Endothelial cell of umbilical vein (primary cell): ENCODE measurements around the gene GRK5. TPM values are rescaled to one million over a fixed set of nuclear protein-coding genes. Genes with fewer than 3 reads are reported as not detected.

ENCODE experiments used
- BruUV-seq: library from RNA; stranded (reverse); fragments of 400-500 nt; replicated peaks from 2 replicates; lab custom pipeline; 2021; lab: Mats Ljungman, UMichigan
- CTCF ChIA-PET: fragments of 300-600, 350-600 bp; sonication (Branson Sonifier 250); formaldehyde crosslinking; loops from one replicate; lab custom pipeline; 2021; ENCODE audit warnings: antibody characterized with exemption, inconsistent platforms; lab: Charles Lee
- POLR2A ChIA-PET: fragments of 300-600, 350-600 bp; sonication (Branson Sonifier 250); formaldehyde crosslinking; loops from one replicate; lab custom pipeline; 2021; ENCODE audit warnings: antibody characterized with exemption, inconsistent platforms; lab: Charles Lee
- DNase-seq: peaks from one replicate; pipeline ENCODE4 v3.0.0-alpha.2; 2011; ENCODE audit warnings: low read depth, low spot score
- FAIRE-seq: peaks from 2 replicates; lab custom pipeline; 2011; peaks lifted over from hg19 to GRCh38; lab: Jason Lieb, UNC
- H2AFZ ChIP-seq: 2 replicates; pipeline ENCODE4 v1.6.0; 2012; ENCODE audit warnings: low read depth, low read length, control low read depth, inconsistent platforms
- H3K27ac ChIP-seq: 2 replicates; pipeline ENCODE4 v1.5.1; 2011; ENCODE audit warnings: low read depth, mild to moderate bottlenecking, control low read depth, low read length, moderate library complexity; ENCODE audit not compliant: insufficient read depth
- H3K27me3 ChIP-seq, 2 experiments: 2 replicates each; pipeline versions ENCODE4 v1.6.0 to v1.6.1; 2011; ENCODE audit warnings: low read length in 2 of 2, mixed read lengths in 1 of 2; ENCODE audit not compliant: control insufficient read depth in 2 of 2, insufficient read depth in 2 of 2
- H3K36me3 ChIP-seq, 2 experiments: 2 replicates in 1 of 2; 3 replicates in 1 of 2; pipeline ENCODE4 v1.5.1; 2011; ENCODE audit warnings: low read length in 2 of 2, mild to moderate bottlenecking in 1 of 2, moderate library complexity in 1 of 2; ENCODE audit not compliant: control insufficient read depth in 2 of 2, insufficient read depth in 2 of 2; ENCODE audit errors: extremely low read depth in 1 of 2
- H3K4me1 ChIP-seq: 3 replicates; pipeline ENCODE4 v1.5.1; 2011; ENCODE audit warnings: mild to moderate bottlenecking, low read length; ENCODE audit not compliant: control insufficient read depth, insufficient read depth; ENCODE audit errors: extremely low read depth
- H3K4me2 ChIP-seq: 2 replicates; pipeline ENCODE4 v1.6.1; 2011; ENCODE audit warnings: low read length, control low read depth, mixed read lengths; ENCODE audit not compliant: insufficient read depth
- H3K4me3 ChIP-seq, 3 experiments: fragments of 200-600 bp in 1 of 3; sonication (generic), shearing (Covaris generic) in 1 of 3; replicated peaks in 1 of 3; 2 replicates each; pipeline ENCODE4 v1.5.1; 2011 to 2016; ENCODE audit warnings: control low read depth in 3 of 3, low read length in 3 of 3, mild to moderate bottlenecking in 2 of 3, inconsistent platforms in 1 of 3, low read depth in 1 of 3, moderate library complexity in 1 of 3; ENCODE audit not compliant: insufficient read depth in 1 of 3
- H3K79me2 ChIP-seq: 2 replicates; pipeline ENCODE4 v1.6.0; 2012; ENCODE audit warnings: low read length, inconsistent platforms; ENCODE audit not compliant: control insufficient read depth, insufficient read depth
- H3K9ac ChIP-seq: replicated peaks from 2 replicates; pipeline ENCODE3; 2011; ENCODE audit warnings: low read length, control low read depth; ENCODE audit not compliant: insufficient read depth; ENCODE audit errors: extremely low read depth
- H3K9me1 ChIP-seq: replicated peaks from 3 replicates; pipeline ENCODE4 v1.6.0; 2011; ENCODE audit warnings: mild to moderate bottlenecking, low read length; ENCODE audit not compliant: control insufficient read depth, insufficient read depth; ENCODE audit errors: extremely low read depth
- H3K9me3 ChIP-seq: replicated peaks from 2 replicates; pipeline ENCODE4 v1.5.1; 2012; ENCODE audit warnings: low read length, inconsistent platforms; ENCODE audit not compliant: control insufficient read depth, insufficient read depth
- H4K20me1 ChIP-seq: replicated peaks from 2 replicates; pipeline ENCODE3; 2011; ENCODE audit warnings: mild to moderate bottlenecking, low read length; ENCODE audit not compliant: control insufficient read depth, insufficient read depth; ENCODE audit errors: extremely low read depth
- EZH2 ChIP-seq: IDR thresholded peaks from 2 replicates; pipeline ENCODE4 v1.6.1; 2012; ENCODE audit warnings: borderline replicate concordance, low read depth, mild to moderate bottlenecking, moderate library complexity, low read length, inconsistent platforms; ENCODE audit not compliant: severe bottlenecking
- FOS ChIP-seq: IDR thresholded peaks from 2 replicates; pipeline ENCODE4 v1.6.1; 2011; ENCODE audit warnings: mild to moderate bottlenecking, low read length, moderate library complexity, borderline replicate concordance; ENCODE audit not compliant: insufficient read depth
- GATA2 ChIP-seq: IDR thresholded peaks from 2 replicates; pipeline ENCODE4 v1.7.0; 2011; ENCODE audit warnings: low read depth, mild to moderate bottlenecking, moderate library complexity, mixed read lengths, low read length; ENCODE audit not compliant: insufficient read length, insufficient read depth
- JUN ChIP-seq: IDR thresholded peaks from 2 replicates; pipeline ENCODE4 v1.6.1; 2011; ENCODE audit warnings: borderline replicate concordance, low read depth; ENCODE audit not compliant: insufficient read length, insufficient read depth
- MYC ChIP-seq: IDR thresholded peaks from one replicate; pipeline ENCODE4 v1.6.1; 2011; ENCODE audit warnings: mild to moderate bottlenecking, low read depth, low read length
- POLR2A ChIP-seq: IDR thresholded peaks from 2 replicates; pipeline ENCODE4 v1.6.1; 2012; ENCODE audit warnings: low read depth, mild to moderate bottlenecking, control low read depth, low read length
- POLR2AphosphoS5 ChIP-seq: IDR thresholded peaks from 2 replicates; pipeline ENCODE4 v1.6.1; 2012; ENCODE audit warnings: low read depth, mild to moderate bottlenecking, control low read depth, low read length, moderate library complexity; ENCODE audit not compliant: insufficient read depth
- dilution Hi-C: fragments of 300-500 bp; cut with MboI; formaldehyde crosslinking; loops from one replicate; pipeline ENCODE4 v1.15.0; 2019; ENCODE audit warnings: low sequenced_read_pairs; ENCODE audit not compliant: extremely low pct_ligation_motif_present
- intact Hi-C: fragments of 100-400 bp; cut with micrococcal nuclease; formaldehyde crosslinking; loops from one replicate; pipeline ENCODE4 v1.10.0; 2022
- polyA plus RNA-seq, 4 experiments: library from polyadenylated mRNA; depleted of rRNA in 3 of 4; stranded (reverse) in 3 of 4; unstranded in 1 of 4; fragments of >200 nt; gene quantifications; 2 replicates each; pipeline versions ENCODE4 v1.2.1 to v1.2.3, GENCODE V29; 2011 to 2012; ENCODE audit warnings: missing spikeins in 1 of 4
- total RNA-seq: library from RNA; stranded (reverse); gene quantifications from 2 replicates; pipeline ENCODE4 v1.2.3, GENCODE V29; 2021
- TF ChIP-seq, protein P1 (sequence below): IDR thresholded peaks from 2 replicates; pipeline ENCODE4 v1.6.1; 2011; ENCODE audit not compliant: insufficient read depth, insufficient read length
- TF ChIP-seq, protein P2 (sequence below), 2 donors: IDR thresholded peaks; 1 replicate in 1 of 2; 2 replicates in 1 of 2; pipeline ENCODE4 v1.5.1; 2011; ENCODE audit warnings: low read length in 2 of 2, mild to moderate bottlenecking in 2 of 2, moderate library complexity in 2 of 2, control low read depth in 1 of 2, inconsistent platforms in 1 of 2, low read depth in 1 of 2; ENCODE audit not compliant: insufficient read depth in 1 of 2; ENCODE audit errors: extremely low read depth in 1 of 2

GRK5 gene
- total and polyA plus RNA-seq, 2 donors (not counting 3 experiments of a cell fraction or from before 2014, with no cell fraction given) = 13.1 to 29.5 TPM

DNA sequence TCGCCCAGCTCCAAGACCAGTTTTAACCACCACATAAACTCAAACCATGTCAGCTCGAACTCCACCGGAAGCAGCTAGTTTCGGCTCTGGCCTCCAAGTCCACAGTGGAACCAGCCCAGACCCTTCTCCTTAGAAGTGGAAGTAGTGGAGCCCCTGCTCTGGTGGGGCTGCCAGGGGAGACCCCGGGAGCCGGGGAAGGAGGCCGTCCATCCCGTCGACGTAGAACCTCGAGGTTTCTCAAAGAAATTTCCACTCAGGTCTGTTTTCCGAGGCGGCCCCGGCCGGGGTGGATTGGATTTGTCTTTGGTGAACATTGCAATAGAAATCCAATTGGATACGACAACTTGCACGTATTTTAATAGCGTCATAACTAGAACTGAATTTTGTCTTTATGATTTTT, 247.6 kb downstream of the GRK5 start:
- no peak for TF ChIP-seq POLR2A
- TF ChIP-seq, protein P1, sequence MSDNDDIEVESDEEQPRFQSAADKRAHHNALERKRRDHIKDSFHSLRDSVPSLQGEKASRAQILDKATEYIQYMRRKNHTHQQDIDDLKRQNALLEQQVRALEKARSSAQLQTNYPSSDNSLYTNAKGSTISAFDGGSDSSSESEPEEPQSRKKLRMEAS = no peak
- TF ChIP-seq POLR2AphosphoS5 = no peak
- no peak for TF ChIP-seq FOS
- TF ChIP-seq, protein P2, sequence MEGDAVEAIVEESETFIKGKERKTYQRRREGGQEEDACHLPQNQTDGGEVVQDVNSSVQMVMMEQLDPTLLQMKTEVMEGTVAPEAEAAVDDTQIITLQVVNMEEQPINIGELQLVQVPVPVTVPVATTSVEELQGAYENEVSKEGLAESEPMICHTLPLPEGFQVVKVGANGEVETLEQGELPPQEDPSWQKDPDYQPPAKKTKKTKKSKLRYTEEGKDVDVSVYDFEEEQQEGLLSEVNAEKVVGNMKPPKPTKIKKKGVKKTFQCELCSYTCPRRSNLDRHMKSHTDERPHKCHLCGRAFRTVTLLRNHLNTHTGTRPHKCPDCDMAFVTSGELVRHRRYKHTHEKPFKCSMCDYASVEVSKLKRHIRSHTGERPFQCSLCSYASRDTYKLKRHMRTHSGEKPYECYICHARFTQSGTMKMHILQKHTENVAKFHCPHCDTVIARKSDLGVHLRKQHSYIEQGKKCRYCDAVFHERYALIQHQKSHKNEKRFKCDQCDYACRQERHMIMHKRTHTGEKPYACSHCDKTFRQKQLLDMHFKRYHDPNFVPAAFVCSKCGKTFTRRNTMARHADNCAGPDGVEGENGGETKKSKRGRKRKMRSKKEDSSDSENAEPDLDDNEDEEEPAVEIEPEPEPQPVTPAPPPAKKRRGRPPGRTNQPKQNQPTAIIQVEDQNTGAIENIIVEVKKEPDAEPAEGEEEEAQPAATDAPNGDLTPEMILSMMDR (IDR thresholded peaks at IDR 0.05; ENCODE audit: extremely low read depth in 1 of 2, insufficient read depth in 1 of 2, low read depth in 1 of 2, low read length in 2 of 2) = no peak
- no peak for TF ChIP-seq EZH2
- TF ChIP-seq JUN = no peak
- TF ChIP-seq GATA2 = no peak
- TF ChIP-seq MYC = no peak
- BruUV-seq = TSS peak; percentile 39
- H2AFZ ChIP-seq = no peak overlapping the region
- POLR2A ChIA-PET = no interaction called here
- FAIRE-seq = no peak
- H3K79me2 ChIP-seq = no peaks in the 10 kb centered on the region
- dilution Hi-C loops (no loop called here), intact Hi-C loops (no loop called here)
- H3K27ac ChIP-seq = no peak overlapping the region
- no peaks in the 10 kb centered on the region for H3K4me1 ChIP-seq
- H3K9me3 ChIP-seq = no peaks in the 10 kb centered on the region
- peaks cover 0 to 4% of the 10 kb centered on the region in 2 experiments for H3K36me3 ChIP-seq
- CTCF ChIA-PET = interaction anchor here (1.3 kb wide), 1 partner anchor 10 kb away, joined by 7 read pairs; no protein-coding TSS in a partner anchor
- no peaks in the 10 kb centered on the region for H3K9me1 ChIP-seq
- H3K27me3 ChIP-seq = no peaks in the 10 kb centered on the region
- H3K4me3 ChIP-seq = no peak overlapping the region
- no peaks in the 10 kb centered on the region for H4K20me1 ChIP-seq
- no peak for DNase-seq
- no peak overlapping the region for H3K4me2 ChIP-seq
- H3K9ac ChIP-seq = no peak overlapping the region
